ENCODE measurements around the gene ITGB1BP1.

GRCh38 chr2:9423922-9424272, 569 bp upstream of the ITGB1BP1 start:
- no peak for TF ChIP-seq CTCF (conservative IDR thresholded peaks at IDR 0.05; ENCODE audit: low read length)
- no peak for TF ChIP-seq EZH2phosphoT487 (IDR thresholded peaks at IDR 0.05; ENCODE audit: borderline replicate concordance, low read depth, low read length)

All from OCI-LY7 (cell line).